HUES6 (cell line): Measurements from ENCODE around the gene TMEM33.
"Not testable (repeated sequence)": the region's sequence is repeated elsewhere in the genome, so short reads cannot be mapped to it uniquely, and the experiment has no call there.

ENCODE experiments used
- H3K27ac ChIP-seq: 2 replicates; pipeline ENCODE4 v1.7.0; 2013; ENCODE audit warnings: low read depth, mild to moderate bottlenecking, low read length, inconsistent platforms
- H3K27me3 ChIP-seq: 2 replicates; pipeline ENCODE4 v1.6.1; 2013; ENCODE audit warnings: low read length; ENCODE audit not compliant: control insufficient read depth, insufficient read depth
- H3K36me3 ChIP-seq: 2 replicates; pipeline ENCODE4 v1.6.1; 2013; ENCODE audit warnings: low read length; ENCODE audit not compliant: control insufficient read depth, insufficient read depth
- H3K4me1 ChIP-seq: 2 replicates; pipeline ENCODE4 v1.6.1; 2013; ENCODE audit warnings: low read length; ENCODE audit not compliant: control insufficient read depth, insufficient read depth
- H3K4me3 ChIP-seq: 2 replicates; pipeline ENCODE4 v1.5.1; 2013; ENCODE audit warnings: low read depth, low read length
- H3K9ac ChIP-seq: one replicate; pipeline ENCODE4 v1.6.1; 2013; ENCODE audit warnings: mild to moderate bottlenecking, low read length
- H3K9me3 ChIP-seq: 2 replicates; pipeline ENCODE4 v1.6.1; 2013; ENCODE audit warnings: low read depth, low read length; ENCODE audit not compliant: control insufficient read depth, insufficient read depth

TMEM33 gene

GRCh38 chr4:41913509-41913908 is 21.7 kb upstream of the TMEM33 start:
- H3K36me3 ChIP-seq, result no peaks in the 10 kb centered on the region
- H3K27ac ChIP-seq, result no peak overlapping the region
- no peak overlapping the region for H3K4me3 ChIP-seq
- peaks cover 4% of the 10 kb centered on the region; the same call in 1 of the 2 replicates for H3K4me1 ChIP-seq
- H3K27me3 ChIP-seq, result no peaks in the 10 kb centered on the region
- no peaks in the 10 kb centered on the region for H3K9me3 ChIP-seq
- no peak overlapping the region for H3K9ac ChIP-seq

- H3K9ac ChIP-seq, result no peak overlapping the region
- H3K4me3 ChIP-seq, result no peak overlapping the region
- H3K4me1 ChIP-seq, result no peaks in the 10 kb centered on the region
- no peaks in the 10 kb centered on the region for H3K36me3 ChIP-seq
- no peak overlapping the region for H3K27ac ChIP-seq
- peaks cover 24% of the 10 kb centered on the region for H3K27me3 ChIP-seq
- peaks cover 38% of the 10 kb centered on the region for H3K9me3 ChIP-seq
Measured at GRCh38 chr4:41918278-41918677, 17.0 kb upstream of the TMEM33 start.

DNA sequence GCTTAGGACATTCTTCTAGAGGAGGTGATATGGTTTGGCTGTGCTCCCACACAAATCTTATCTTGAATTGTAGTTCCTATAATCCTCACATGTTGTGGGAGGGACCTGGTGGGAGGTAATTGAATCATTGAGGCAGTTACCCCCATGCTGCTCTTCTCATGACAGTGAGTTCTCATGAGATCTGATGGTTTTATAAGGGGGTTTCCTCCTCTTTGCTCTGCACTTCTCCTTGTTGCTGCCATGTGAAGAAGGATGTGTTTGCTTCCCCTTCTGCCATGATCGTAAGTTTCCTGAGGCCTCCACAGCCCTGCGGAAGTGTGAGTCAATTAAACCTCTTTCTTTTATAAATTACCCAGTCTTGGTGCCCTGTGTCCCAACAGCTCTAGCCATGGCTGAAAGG is 14.8 kb upstream of the TMEM33 start:
- not testable (repeated sequence) for H3K4me3 ChIP-seq, H3K9ac ChIP-seq, H3K4me1 ChIP-seq, H3K27ac ChIP-seq, H3K36me3 ChIP-seq
- Histone ChIP-seq H3K9me3 (peaks cover 41% of the 10 kb centered on the region), H3K27me3 (peaks cover 37% of the 10 kb centered on the region)

GRCh38 chr4:41921476-41921875 is 13.8 kb upstream of the TMEM33 start:
- no peaks in the 10 kb centered on the region for H3K4me1 ChIP-seq
- H3K9ac ChIP-seq, result no peak overlapping the region
- no peak overlapping the region for H3K4me3 ChIP-seq
- peaks cover 41% of the 10 kb centered on the region for H3K9me3 ChIP-seq
- no peak overlapping the region for H3K27ac ChIP-seq
- H3K27me3 ChIP-seq, result peaks cover 37% of the 10 kb centered on the region
- no peaks in the 10 kb centered on the region for H3K36me3 ChIP-seq

DNA sequence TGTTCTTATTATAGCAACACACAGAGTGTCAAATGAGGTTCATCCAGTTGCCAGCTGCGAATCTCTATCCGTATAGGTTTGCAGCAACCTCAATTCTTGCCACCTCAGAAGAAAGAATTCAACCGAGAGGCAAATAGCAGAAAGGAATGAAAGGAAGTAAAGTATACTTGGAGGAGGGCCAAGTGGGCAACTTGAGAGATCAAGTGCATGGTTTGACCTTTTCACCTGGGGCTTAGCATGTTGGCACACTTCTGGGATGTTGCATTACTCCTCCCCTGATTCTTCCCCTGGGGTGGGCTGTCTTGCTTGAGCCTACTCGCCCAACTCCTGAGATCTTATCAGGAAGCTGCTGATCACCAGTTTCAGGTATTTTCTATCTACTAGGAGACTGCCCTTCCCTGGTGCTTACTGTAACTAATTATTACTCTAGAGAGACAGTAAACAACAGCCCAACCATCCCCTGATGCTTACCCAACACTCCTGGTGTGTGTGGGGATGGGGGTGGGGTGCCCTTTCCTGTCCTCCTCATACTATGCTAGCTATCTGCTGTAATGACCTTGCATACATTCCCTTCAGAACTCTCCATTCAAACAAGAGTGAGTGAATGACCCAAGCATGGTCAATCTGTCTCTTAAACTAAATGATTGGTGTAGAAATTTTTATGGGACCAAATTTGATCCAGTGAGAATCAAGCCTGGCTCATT is 7.3 kb upstream of the TMEM33 start:
- H3K36me3 ChIP-seq, result no peaks in the 10 kb centered on the region
- H3K27ac ChIP-seq, result no peak overlapping the region
- no peak overlapping the region for H3K4me3 ChIP-seq
- H3K9ac ChIP-seq, result no peak overlapping the region
- H3K27me3 ChIP-seq, result peaks cover 16% of the 10 kb centered on the region
- H3K4me1 ChIP-seq, result no peaks in the 10 kb centered on the region
- H3K9me3 ChIP-seq, result peaks cover 10% of the 10 kb centered on the region; the same call in 1 of the 2 replicates

GRCh38 chr4:41930139-41930831 is 4.9 kb upstream of the TMEM33 start:
- H3K9me3 ChIP-seq, result peaks cover 3% of the 10 kb centered on the region; the same call in 1 of the 2 replicates
- H3K27me3 ChIP-seq, result no peaks in the 10 kb centered on the region
- H3K27ac ChIP-seq, result no peak overlapping the region
- no peaks in the 10 kb centered on the region for H3K4me1 ChIP-seq
- 0 out of 2 replicates have a peak, but pooled peaks cover 1% of the 10 kb centered on the region for H3K36me3 ChIP-seq
- no peak overlapping the region for H3K9ac ChIP-seq
- H3K4me3 ChIP-seq, result no peak overlapping the region

DNA sequence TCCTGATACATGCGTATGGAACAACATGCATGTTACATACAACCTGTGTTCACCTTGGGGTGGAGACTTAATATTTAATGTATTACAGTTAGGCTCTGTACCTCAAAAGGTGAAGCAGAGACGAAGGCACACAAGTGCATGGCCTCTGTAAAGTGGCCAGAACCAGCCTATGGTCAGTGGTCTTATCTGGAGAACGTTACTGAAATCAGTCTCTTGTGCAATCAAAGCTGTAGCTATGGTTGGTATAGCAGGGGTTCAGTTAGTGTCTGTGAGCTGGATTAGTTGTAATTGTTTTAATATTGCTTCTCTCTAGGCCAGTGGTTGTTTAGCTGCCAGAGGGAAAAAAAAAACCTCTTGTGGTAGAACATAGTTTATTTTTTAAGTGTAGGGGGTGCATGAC is 2.2 kb upstream of the TMEM33 start:
- Histone ChIP-seq H3K4me3 (no peak overlapping the region), H3K36me3 (peaks cover 10% of the 10 kb centered on the region; the same call in 1 of the 2 replicates), H3K4me1 (peaks cover 9% of the 10 kb centered on the region), H3K27ac (no peak overlapping the region), H3K27me3 (no peaks in the 10 kb centered on the region), H3K9ac (no peak overlapping the region), H3K9me3 (peaks cover under 1% of the 10 kb centered on the region; the same call in 1 of the 2 replicates)

- H3K4me3 ChIP-seq, result no peak overlapping the region
- H3K9ac ChIP-seq, result no peak overlapping the region
- H3K27ac ChIP-seq, result no peak overlapping the region
- peaks cover 9% of the 10 kb centered on the region for H3K4me1 ChIP-seq
- no peaks in the 10 kb centered on the region for H3K9me3 ChIP-seq
- no peaks in the 10 kb centered on the region for H3K27me3 ChIP-seq
- peaks cover 19% of the 10 kb centered on the region for H3K36me3 ChIP-seq
Measured at GRCh38 chr4:41933997-41934503, 1.2 kb upstream of the TMEM33 start.

- Histone ChIP-seq H3K27ac (no peak overlapping the region), H3K27me3 (no peaks in the 10 kb centered on the region), H3K4me1 (peaks cover 9% of the 10 kb centered on the region), H3K36me3 (peaks cover 23% of the 10 kb centered on the region), H3K9ac (no peak overlapping the region), H3K9me3 (no peaks in the 10 kb centered on the region), H3K4me3 (peak overlapping the region; percentile 96)
Measured at GRCh38 chr4:41934514-41934900, 722 bp upstream of the TMEM33 start.

DNA sequence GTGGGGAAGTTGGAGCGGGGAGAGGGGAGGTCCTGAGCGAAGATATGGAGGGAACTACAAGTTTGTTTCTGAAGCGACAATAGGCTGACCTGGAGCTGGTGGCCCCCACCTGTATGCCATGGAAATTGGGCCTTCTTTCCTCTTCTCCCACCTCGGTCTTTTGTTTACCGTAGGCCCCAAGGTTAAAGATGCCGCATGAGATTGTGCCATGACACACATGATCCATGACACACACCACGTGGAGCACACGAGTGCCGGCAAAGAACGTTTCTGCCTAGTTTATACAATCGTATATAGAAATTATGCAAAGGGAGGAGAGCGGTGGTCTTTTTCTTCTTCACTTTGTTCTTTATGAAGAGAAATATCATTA is 408 bp downstream of the TMEM33 start:
- Histone ChIP-seq H3K27ac (peak overlapping the region; percentile 84), H3K9ac (peak overlapping the region; percentile 93), H3K36me3 (peaks cover 32% of the 10 kb centered on the region), H3K4me1 (peaks cover 9% of the 10 kb centered on the region), H3K9me3 (no peaks in the 10 kb centered on the region), H3K27me3 (no peaks in the 10 kb centered on the region), H3K4me3 (peak overlapping the region; percentile 96)

GRCh38 chr4:41939016-41939626 is 3.9 kb downstream of the TMEM33 start:
- Histone ChIP-seq H3K4me1 (peaks cover 9% of the 10 kb centered on the region), H3K27me3 (no peaks in the 10 kb centered on the region), H3K27ac (no peak overlapping the region), H3K4me3 (no peak overlapping the region), H3K36me3 (peaks cover 61% of the 10 kb centered on the region), H3K9me3 (no peaks in the 10 kb centered on the region), H3K9ac (no peak overlapping the region)
